ENCODE results near the gene RAPGEFL1.

GRCh38 chr17:40151414-40151963 lies 25.8 kb upstream of the RAPGEFL1 start:
- TF ChIP-seq KAT7 (CRISPR knock-in tag; IDR thresholded peaks at IDR 0.05; ENCODE audit: borderline replicate concordance) (no peak), USF1 (CRISPR knock-in tag; IDR thresholded peaks at IDR 0.05) (no peak), ATF3 (CRISPR knock-in tag; conservative IDR thresholded peaks at IDR 0.05) (no peak), JUN (CRISPR knock-in tag; IDR thresholded peaks at IDR 0.05) (no peak), TCF7 (CRISPR knock-in tag; IDR thresholded peaks at IDR 0.05; ENCODE audit: low read depth) (no peak), SP1 (CRISPR knock-in tag; conservative IDR thresholded peaks at IDR 0.05) (no peak), ZNF281 (CRISPR knock-in tag; IDR thresholded peaks at IDR 0.05) (no peak), HMGXB4 (CRISPR knock-in tag; IDR thresholded peaks at IDR 0.05) (no peak), ZNF121 (CRISPR knock-in tag; IDR thresholded peaks at IDR 0.05) (no peak), FOXP1 (CRISPR knock-in tag; IDR thresholded peaks at IDR 0.05; ENCODE audit: borderline replicate concordance) (no peak), CREB1 (CRISPR knock-in tag; IDR thresholded peaks at IDR 0.05) (no peak), MAX (CRISPR knock-in tag; IDR thresholded peaks at IDR 0.05) (no peak)
- TF ChIP-seq, protein P1, sequence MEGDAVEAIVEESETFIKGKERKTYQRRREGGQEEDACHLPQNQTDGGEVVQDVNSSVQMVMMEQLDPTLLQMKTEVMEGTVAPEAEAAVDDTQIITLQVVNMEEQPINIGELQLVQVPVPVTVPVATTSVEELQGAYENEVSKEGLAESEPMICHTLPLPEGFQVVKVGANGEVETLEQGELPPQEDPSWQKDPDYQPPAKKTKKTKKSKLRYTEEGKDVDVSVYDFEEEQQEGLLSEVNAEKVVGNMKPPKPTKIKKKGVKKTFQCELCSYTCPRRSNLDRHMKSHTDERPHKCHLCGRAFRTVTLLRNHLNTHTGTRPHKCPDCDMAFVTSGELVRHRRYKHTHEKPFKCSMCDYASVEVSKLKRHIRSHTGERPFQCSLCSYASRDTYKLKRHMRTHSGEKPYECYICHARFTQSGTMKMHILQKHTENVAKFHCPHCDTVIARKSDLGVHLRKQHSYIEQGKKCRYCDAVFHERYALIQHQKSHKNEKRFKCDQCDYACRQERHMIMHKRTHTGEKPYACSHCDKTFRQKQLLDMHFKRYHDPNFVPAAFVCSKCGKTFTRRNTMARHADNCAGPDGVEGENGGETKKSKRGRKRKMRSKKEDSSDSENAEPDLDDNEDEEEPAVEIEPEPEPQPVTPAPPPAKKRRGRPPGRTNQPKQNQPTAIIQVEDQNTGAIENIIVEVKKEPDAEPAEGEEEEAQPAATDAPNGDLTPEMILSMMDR (IDR thresholded peaks at IDR 0.05) = no peak
- TF ChIP-seq, protein P2, sequence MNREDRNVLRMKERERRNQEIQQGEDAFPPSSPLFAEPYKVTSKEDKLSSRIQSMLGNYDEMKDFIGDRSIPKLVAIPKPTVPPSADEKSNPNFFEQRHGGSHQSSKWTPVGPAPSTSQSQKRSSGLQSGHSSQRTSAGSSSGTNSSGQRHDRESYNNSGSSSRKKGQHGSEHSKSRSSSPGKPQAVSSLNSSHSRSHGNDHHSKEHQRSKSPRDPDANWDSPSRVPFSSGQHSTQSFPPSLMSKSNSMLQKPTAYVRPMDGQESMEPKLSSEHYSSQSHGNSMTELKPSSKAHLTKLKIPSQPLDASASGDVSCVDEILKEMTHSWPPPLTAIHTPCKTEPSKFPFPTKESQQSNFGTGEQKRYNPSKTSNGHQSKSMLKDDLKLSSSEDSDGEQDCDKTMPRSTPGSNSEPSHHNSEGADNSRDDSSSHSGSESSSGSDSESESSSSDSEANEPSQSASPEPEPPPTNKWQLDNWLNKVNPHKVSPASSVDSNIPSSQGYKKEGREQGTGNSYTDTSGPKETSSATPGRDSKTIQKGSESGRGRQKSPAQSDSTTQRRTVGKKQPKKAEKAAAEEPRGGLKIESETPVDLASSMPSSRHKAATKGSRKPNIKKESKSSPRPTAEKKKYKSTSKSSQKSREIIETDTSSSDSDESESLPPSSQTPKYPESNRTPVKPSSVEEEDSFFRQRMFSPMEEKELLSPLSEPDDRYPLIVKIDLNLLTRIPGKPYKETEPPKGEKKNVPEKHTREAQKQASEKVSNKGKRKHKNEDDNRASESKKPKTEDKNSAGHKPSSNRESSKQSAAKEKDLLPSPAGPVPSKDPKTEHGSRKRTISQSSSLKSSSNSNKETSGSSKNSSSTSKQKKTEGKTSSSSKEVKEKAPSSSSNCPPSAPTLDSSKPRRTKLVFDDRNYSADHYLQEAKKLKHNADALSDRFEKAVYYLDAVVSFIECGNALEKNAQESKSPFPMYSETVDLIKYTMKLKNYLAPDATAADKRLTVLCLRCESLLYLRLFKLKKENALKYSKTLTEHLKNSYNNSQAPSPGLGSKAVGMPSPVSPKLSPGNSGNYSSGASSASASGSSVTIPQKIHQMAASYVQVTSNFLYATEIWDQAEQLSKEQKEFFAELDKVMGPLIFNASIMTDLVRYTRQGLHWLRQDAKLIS (CRISPR knock-in tag; IDR thresholded peaks at IDR 0.05; ENCODE audit: borderline replicate concordance) = no peak
